B cell (primary cell): Measurements from ENCODE around the gene OTUD3. TPM values are rescaled to one million over a fixed set of nuclear protein-coding genes. Genes with fewer than 3 reads are reported as not detected.

Experiments
- ATAC-seq: fragments of 200-7000 bp; cut with Tn5 transposase; one replicate; pipeline ENCODE4 v1.10.0; 2021; ENCODE audit warnings: low read depth, mild to moderate bottlenecking, moderate number of reproducible peaks, moderate library complexity
- CTCF ChIA-PET: fragments of 350-600 bp; sonication (Branson Sonifier 250); formaldehyde crosslinking; loops from one replicate; lab custom pipeline; 2021; ENCODE audit warnings: antibody characterized with exemption, inconsistent platforms; lab: Charles Lee
- POLR2A ChIA-PET: fragments of 350-600 bp; sonication (Branson Sonifier 250); formaldehyde crosslinking; loops from one replicate; lab custom pipeline; 2021; ENCODE audit warnings: antibody characterized with exemption; lab: Charles Lee
- DNase-seq: peaks from one replicate; pipeline ENCODE4 v3.0.0; 2013
- H2AFZ ChIP-seq: 2 replicates; pipeline ENCODE4 v1.6.1; 2012; ENCODE audit warnings: mild to moderate bottlenecking, low read depth, low read length; ENCODE audit not compliant: insufficient read depth, poor library complexity, severe bottlenecking
- H3K27ac ChIP-seq, 2 donors: 1 replicate in 1 of 2; 2 replicates in 1 of 2; pipeline ENCODE4 v1.5.1; 2012 to 2013; ENCODE audit warnings: low read length in 2 of 2, mild to moderate bottlenecking in 2 of 2, moderate library complexity in 1 of 2
- H3K27me3 ChIP-seq, 4 experiments: fragments of 200-600 bp in 1 of 4; sonication (generic) in 1 of 4; replicated peaks in 1 of 4; 1 replicate in 2 of 4; 2 replicates in 2 of 4; pipeline versions ENCODE4 v1.6.1 to v1.7.0; 2013 to 2016; ENCODE audit warnings: low read length in 3 of 4, mild to moderate bottlenecking in 2 of 4, mixed read lengths in 1 of 4, moderate library complexity in 1 of 4; ENCODE audit not compliant: insufficient read depth in 4 of 4, control insufficient read depth in 3 of 4; ENCODE audit errors: control extremely low read depth in 1 of 4
- H3K36me3 ChIP-seq, 2 experiments: replicated peaks in 1 of 2; 1 replicate in 1 of 2; 2 replicates in 1 of 2; pipeline versions ENCODE4 v1.6.1 to v1.7.1; 2013; ENCODE audit warnings: low read length in 1 of 2; ENCODE audit not compliant: insufficient read depth in 2 of 2, control insufficient read depth in 1 of 2; ENCODE audit errors: control extremely low read depth in 1 of 2, extremely low read depth in 1 of 2
- H3K4me1 ChIP-seq, 2 donors: fragments of 200-600 bp in 1 of 2; sonication (generic) in 1 of 2; 1 replicate in 1 of 2; 2 replicates in 1 of 2; pipeline versions ENCODE4 v1.5.1 to v1.6.1; 2013 to 2017; ENCODE audit warnings: low read length in 2 of 2; ENCODE audit not compliant: control insufficient read depth in 2 of 2, insufficient read depth in 2 of 2
- H3K4me2 ChIP-seq: replicated peaks from 2 replicates; pipeline ENCODE3; 2012; ENCODE audit warnings: mild to moderate bottlenecking, low read depth, low read length; ENCODE audit not compliant: poor library complexity, severe bottlenecking
- H3K4me3 ChIP-seq, 5 experiments: fragments of 200-600 bp in 1 of 5; sonication (generic) in 1 of 5; 1 replicate in 3 of 5; 2 replicates in 2 of 5; pipeline versions ENCODE4 v1.5.1 to v1.7.0; 2011 to 2016; ENCODE audit warnings: low read length in 4 of 5, mild to moderate bottlenecking in 4 of 5, low read depth in 2 of 5, control low read depth in 1 of 5, moderate library complexity in 1 of 5; ENCODE audit not compliant: insufficient read depth in 1 of 5; ENCODE audit errors: control extremely low read depth in 1 of 5, extremely low read depth in 1 of 5
- H3K79me2 ChIP-seq: fragments of 200-600 bp; sonication (generic); one replicate; pipeline ENCODE4 v1.6.0; 2016; ENCODE audit warnings: low read length; ENCODE audit not compliant: control insufficient read depth, insufficient read depth
- H3K9ac ChIP-seq: fragments of 200-600 bp; sonication (generic); 2 replicates; pipeline ENCODE4 v1.6.1; 2017; ENCODE audit warnings: mild to moderate bottlenecking, low read length, moderate library complexity
- H3K9me3 ChIP-seq, 3 donors: one replicate each; pipeline versions ENCODE4 v1.6.1 to v1.7.1; 2013; ENCODE audit warnings: low read length in 2 of 3; ENCODE audit not compliant: control insufficient read depth in 2 of 3, insufficient read depth in 1 of 3; ENCODE audit errors: control extremely low read depth in 1 of 3
- H4K20me1 ChIP-seq: 2 replicates; pipeline ENCODE4 v1.6.0; 2012; ENCODE audit warnings: mild to moderate bottlenecking, low read length; ENCODE audit not compliant: insufficient read depth, control insufficient read depth, poor library complexity, severe bottlenecking
- H3K27ac Mint-ChIP-seq: one replicate; pipeline ENCODE4 v1.8.0; 2021; ENCODE audit warnings: mixed read lengths
- H3K27me3 Mint-ChIP-seq: one replicate; pipeline ENCODE4 v1.8.0; 2021; ENCODE audit warnings: mixed read lengths
- H3K4me1 Mint-ChIP-seq: one replicate; pipeline ENCODE4 v1.8.0; 2021; ENCODE audit warnings: mixed read lengths
- H3K4me3 Mint-ChIP-seq: one replicate; pipeline ENCODE4 v1.8.0; 2021; ENCODE audit warnings: mixed read lengths
- H3K9me3 Mint-ChIP-seq: one replicate; pipeline ENCODE4 v1.8.0; 2022; ENCODE audit warnings: mixed read lengths; ENCODE audit not compliant: insufficient read depth
- EZH2 ChIP-seq: IDR thresholded peaks from 2 replicates; pipeline ENCODE4 v1.6.1; 2012; ENCODE audit warnings: borderline replicate concordance, low read depth, mild to moderate bottlenecking, moderate library complexity, low read length; ENCODE audit not compliant: insufficient read depth, poor library complexity, severe bottlenecking
- WGBS: methylation state at CpG from one replicate; pipeline ENCODE4 v1.1.5; 2013; ENCODE audit warnings: missing lambda C conversion rate; ENCODE audit not compliant: insufficient coverage; 5-methylcytosine and 5-hydroxymethylcytosine counted together
- intact Hi-C: fragments of 100-400 bp; cut with micrococcal nuclease; formaldehyde crosslinking; loops from one replicate; pipeline ENCODE4 v1.10.0; 2022
- polyA plus RNA-seq: library from polyadenylated mRNA; depleted of rRNA; stranded (reverse); fragments of >200 nt; gene quantifications from 2 replicates; pipeline ENCODE4 v1.2.3, GENCODE V29; 2012
- total RNA-seq, 2 donors: library from RNA; stranded (reverse); fragments of 120-200 nt in 1 of 2; gene quantifications; 1 replicate in 1 of 2; 2 replicates in 1 of 2; pipeline versions ENCODE4 v1.2.3 to v1.2.4, GENCODE V29; 2013 to 2022
- TF ChIP-seq, protein P1 (sequence below): fragments of 200-600 bp; IDR thresholded peaks from one replicate; pipeline ENCODE4 v1.8.0; 2022; ENCODE audit warnings: antibody characterized with exemption, mild to moderate bottlenecking

Gene OTUD3
- total and polyA plus RNA-seq, 2 donors (not counting 1 experiment from before 2014, with no cell fraction given), result 4.2 to 19.6 TPM

DNA sequence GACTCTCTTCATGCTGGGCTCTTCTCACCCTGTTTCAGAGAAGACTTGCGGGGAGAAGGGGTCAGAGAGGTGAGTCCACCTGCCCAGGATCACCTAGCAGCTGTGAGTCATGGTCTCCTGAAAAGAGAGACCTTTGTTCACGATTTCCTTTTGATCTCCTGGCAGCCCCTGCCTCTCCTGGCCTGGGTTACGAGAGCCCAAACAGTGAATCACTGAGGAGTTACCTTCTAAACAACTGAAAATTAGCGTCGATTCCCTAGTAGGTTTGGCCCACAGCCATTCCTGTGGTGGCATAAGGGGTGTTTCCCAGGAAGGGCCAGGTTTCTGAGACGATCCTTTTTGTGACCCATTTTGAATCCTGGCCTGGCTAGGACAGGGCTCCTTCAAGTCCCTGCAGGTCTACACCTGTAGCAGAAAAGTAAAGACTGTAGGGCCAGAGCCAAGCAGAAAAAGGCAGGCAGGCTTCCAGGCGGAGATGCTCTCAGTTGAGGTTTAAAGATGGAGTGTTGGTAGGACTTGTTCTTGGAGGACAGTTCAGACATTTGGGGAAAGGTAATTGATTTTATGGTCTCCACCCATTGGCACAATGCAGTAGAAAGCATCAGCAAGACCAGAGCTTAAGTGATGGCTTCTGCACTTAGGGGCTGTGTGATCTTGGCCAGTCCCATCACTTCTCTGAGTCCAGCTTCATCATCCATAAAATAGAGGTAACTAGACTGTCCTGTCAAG, 43.3 kb downstream of the OTUD3 start:
- Histone ChIP-seq H3K4me2 (no peak overlapping the region), H3K27me3 (peaks cover 0 to 5% (median 0%) of the 10 kb centered on the region in 4 experiments), H3K4me3 (no peak overlapping the region), H3K27ac (no peak overlapping the region), H2AFZ (no peak overlapping the region), H4K20me1 (no peaks in the 10 kb centered on the region), H3K79me2 (no peaks in the 10 kb centered on the region), H3K9me3 (peaks cover 0 to 4% (median 2%) of the 10 kb centered on the region in 3 donors), H3K36me3 (no peaks in the 10 kb centered on the region), H3K4me1 (no peaks in the 10 kb centered on the region), H3K9ac (no peak overlapping the region)
- Mint-ChIP-seq H3K27ac (no peak overlapping the region), H3K9me3 (peaks cover 3% of the 10 kb centered on the region), H3K27me3 (peaks cover 4% of the 10 kb centered on the region), H3K4me1 (no peaks in the 10 kb centered on the region), H3K4me3 (no peak overlapping the region)
- intact Hi-C loops, result no loop called here
- ATAC-seq (no peak), DNase-seq (no peak)
- TF ChIP-seq EZH2, result no peak
- TF ChIP-seq, protein P1, sequence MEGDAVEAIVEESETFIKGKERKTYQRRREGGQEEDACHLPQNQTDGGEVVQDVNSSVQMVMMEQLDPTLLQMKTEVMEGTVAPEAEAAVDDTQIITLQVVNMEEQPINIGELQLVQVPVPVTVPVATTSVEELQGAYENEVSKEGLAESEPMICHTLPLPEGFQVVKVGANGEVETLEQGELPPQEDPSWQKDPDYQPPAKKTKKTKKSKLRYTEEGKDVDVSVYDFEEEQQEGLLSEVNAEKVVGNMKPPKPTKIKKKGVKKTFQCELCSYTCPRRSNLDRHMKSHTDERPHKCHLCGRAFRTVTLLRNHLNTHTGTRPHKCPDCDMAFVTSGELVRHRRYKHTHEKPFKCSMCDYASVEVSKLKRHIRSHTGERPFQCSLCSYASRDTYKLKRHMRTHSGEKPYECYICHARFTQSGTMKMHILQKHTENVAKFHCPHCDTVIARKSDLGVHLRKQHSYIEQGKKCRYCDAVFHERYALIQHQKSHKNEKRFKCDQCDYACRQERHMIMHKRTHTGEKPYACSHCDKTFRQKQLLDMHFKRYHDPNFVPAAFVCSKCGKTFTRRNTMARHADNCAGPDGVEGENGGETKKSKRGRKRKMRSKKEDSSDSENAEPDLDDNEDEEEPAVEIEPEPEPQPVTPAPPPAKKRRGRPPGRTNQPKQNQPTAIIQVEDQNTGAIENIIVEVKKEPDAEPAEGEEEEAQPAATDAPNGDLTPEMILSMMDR, result no peak
- ChIA-PET CTCF (no interaction called here), POLR2A (no interaction called here)
- 86% methylated on average over 7 of the region's 7 CpGs for WGBS
